HFF-Myc (cell line): ENCODE measurements around the gene PHF21A.
"Not testable (repeated sequence)": the region's sequence is repeated elsewhere in the genome, so short reads cannot be mapped to it uniquely, and the experiment has no call there.

Experiments
- DNase-seq: peaks from one replicate; pipeline ENCODE4 v3.0.0-alpha.2; 2011; ENCODE audit warnings: low read depth; ENCODE audit errors: extremely low read depth
- H3K4me3 ChIP-seq: replicated peaks from 2 replicates; pipeline ENCODE4 v1.5.1; 2011; ENCODE audit warnings: low read depth, mild to moderate bottlenecking, control low read depth, low read length
- TF ChIP-seq, protein P1 (sequence below): IDR thresholded peaks from 2 replicates; pipeline ENCODE4 v1.5.1; 2012; ENCODE audit warnings: mild to moderate bottlenecking, low read depth, low read length, control low read depth; ENCODE audit errors: missing control alignments

Gene PHF21A

DNA sequence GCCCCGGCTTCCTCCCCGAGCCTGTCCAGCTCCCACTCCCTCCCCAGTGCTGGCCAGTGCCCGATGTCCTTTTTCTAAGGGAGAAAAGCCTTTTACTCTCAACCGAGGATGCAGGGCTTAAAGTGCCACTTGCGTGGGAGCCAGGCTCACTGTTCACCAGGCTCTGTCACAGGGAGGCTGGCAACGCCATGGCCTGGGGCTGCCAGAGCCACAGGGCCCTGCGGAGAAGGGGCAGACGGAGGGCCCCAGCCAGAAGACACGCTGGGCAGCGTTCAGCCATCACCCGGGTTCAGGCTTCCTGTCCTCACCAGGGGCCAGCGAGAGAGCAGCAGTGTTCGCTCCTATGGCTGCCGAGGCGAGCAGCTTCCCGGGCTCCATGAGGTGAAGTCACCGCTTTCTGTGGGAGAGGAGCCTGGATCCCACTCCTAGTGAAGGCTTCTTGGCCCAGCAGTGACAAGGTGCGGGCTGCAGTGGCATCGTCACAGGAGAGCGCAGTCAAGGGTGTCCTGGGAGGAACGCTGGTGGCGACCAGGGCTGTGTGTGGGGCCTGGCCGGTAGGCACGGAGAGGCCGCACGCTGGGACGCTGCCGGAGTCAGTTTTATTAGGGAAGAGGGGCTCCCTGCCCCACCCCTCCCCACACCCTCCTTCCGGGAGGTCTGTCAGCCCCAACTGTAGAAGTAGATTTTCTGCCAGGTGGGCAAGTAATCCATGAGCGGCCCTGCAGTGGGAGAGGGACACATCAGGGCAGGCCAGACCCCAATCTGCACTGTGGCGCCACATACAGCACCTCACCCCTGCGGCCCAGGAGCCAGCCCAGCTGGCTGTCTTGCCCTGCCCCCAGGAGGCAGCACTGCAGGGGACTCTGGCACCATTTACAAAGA, 211.4 kb downstream of the PHF21A start:
- DNase-seq, result no peak
- no peak overlapping the region for H3K4me3 ChIP-seq
- TF ChIP-seq, protein P1, sequence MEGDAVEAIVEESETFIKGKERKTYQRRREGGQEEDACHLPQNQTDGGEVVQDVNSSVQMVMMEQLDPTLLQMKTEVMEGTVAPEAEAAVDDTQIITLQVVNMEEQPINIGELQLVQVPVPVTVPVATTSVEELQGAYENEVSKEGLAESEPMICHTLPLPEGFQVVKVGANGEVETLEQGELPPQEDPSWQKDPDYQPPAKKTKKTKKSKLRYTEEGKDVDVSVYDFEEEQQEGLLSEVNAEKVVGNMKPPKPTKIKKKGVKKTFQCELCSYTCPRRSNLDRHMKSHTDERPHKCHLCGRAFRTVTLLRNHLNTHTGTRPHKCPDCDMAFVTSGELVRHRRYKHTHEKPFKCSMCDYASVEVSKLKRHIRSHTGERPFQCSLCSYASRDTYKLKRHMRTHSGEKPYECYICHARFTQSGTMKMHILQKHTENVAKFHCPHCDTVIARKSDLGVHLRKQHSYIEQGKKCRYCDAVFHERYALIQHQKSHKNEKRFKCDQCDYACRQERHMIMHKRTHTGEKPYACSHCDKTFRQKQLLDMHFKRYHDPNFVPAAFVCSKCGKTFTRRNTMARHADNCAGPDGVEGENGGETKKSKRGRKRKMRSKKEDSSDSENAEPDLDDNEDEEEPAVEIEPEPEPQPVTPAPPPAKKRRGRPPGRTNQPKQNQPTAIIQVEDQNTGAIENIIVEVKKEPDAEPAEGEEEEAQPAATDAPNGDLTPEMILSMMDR, result no peak

DNA sequence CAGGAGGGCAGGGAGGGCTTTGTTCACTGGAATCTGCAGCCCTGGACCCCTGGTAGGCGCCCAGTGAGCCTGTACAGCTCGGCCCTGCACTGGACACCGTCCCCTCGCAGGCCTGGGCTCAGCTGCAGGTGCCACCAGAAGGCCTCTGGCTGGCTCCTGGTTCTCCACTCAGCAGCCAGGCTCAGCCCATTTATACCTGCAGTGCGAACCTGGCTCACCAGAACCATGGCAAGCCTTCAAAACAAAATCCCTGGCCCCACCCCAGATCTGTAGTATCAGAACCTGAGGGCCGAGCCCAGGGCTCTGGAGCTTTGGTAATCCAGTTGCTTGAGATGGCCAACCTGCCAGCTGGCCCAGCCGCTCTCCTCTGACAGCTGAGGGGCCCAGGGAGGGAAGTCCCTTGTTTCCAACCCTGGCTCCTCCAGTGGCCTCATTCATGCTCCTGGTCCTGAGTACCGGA, 213.3 kb downstream of the PHF21A start:
- TF ChIP-seq, protein P1, result no peak
- no peak for DNase-seq
- no peak overlapping the region for H3K4me3 ChIP-seq

DNA sequence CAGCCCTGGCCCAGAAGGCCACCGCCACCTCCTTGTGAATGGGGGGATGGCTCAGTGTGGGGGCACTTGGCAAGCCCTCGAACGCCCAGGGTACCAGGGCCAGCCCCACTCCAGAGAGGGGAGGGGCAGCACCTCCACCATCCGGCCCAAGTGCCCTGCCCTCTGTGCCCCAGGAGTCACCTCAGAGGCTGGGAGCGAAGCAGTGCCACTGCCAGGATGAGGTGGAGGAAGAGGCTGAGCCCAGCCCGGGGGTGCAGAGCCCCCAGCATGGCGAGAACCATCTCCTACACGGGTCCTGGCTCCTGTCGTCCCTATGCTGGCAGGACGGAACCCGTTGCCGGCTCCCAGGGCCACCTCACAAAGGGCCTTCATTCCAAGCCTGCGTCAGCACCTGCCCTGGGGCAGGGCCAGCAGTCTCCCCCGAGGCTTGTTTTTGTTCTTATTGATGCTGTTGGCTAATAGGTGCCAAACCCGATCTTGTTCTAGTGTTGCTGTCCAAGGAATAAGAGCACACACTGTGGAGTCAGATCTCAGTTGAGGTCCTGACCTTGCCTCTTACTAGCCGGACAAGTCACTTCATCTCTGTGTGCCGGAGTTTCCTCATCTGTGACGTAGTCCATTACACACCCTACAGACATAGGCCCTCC, 214.2 kb downstream of the PHF21A start, which contains the start of gene FREY1:
TSS of gene FREY1 (minus strand) at position 307 of the 647 bp plus-strand sequence. CDS start at position 281, 26 bp downstream.
- TF ChIP-seq, protein P1, result no peak
- H3K4me3 ChIP-seq, result no peak within 1 kb of the TSS
- DNase-seq, result no peak

DNA sequence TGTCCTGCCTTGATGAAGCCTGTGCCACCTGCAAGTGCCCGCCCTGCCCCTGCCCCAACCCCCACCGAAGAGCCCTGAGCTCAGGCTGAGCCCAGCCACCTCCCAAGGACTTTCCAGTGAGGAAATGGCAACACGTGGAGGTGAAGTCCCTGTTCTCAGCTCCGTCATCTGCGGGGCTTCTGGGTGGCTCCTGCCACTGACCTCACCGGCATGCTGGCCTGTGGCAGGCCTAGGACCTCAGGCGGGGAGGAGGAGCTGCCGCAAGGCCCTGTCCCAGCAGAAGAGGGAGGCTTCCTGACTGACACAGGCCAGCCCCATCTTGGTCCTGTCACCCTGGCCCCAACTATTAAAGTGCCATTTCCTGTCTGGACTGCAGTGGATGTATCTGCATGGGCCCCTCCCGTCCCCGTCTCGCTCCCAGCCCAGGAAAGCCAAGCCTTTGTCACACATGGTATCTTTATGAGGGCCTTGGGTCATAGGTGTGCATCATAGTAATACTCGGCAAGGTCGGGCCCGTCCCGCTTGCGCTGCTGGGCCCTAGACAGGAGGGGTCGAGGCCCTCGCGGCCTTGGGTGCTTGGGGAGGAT, 215.1 kb downstream of the PHF21A start:
- no peak for DNase-seq
- TF ChIP-seq, protein P1, result no peak
- H3K4me3 ChIP-seq, result no peak overlapping the region

DNA sequence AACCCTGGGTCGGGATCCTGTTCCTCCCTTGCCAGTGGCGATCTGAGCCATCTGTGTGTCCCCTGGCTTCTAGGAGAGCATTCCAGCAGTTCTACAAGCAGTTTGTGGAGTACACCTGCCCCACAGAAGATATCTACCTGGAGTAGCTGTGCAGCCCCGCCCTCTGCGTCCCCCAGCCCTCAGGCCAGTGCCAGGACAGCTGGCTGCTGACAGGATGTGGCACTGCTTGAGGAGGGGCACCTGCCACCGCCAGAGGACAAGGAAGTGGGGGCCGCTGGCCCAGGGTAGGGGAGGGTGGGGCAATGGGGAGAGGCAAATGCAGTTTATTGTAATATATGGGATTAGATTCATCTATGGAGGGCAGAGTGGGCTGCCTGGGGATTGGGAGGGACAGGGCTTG, 215.7 kb downstream of the PHF21A start:
- DNase-seq, H3K4me3 ChIP-seq: not testable (repeated sequence)

DNA sequence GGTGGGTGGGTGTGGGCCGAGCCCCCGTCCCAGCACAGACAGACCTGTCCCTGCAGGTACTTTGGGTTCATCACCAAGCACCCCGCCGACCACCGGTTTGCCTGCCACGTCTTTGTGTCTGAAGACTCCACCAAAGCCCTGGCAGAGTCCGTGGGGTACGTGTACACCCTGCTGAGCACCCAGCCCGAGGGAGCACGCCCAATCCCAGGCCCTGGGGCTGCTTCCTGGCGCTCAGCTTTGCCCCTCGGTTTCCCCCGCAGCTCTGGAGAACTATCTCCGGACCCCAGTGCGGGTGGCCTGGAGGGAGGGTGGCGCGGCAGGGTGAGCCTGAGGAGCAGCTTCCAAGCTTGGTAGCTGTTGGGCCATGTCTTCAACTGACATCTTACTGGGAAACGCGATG, 216.2 kb downstream of the PHF21A start:
- no peak for DNase-seq
- no peak overlapping the region for H3K4me3 ChIP-seq
- TF ChIP-seq, protein P1, result no peak
